Measurements from ENCODE around the gene MBNL3. TPM values are rescaled to one million over a fixed set of nuclear protein-coding genes. Genes with fewer than 3 reads are reported as not detected.

MBNL3 gene
- total RNA-seq, 1 experiment from 2014 or later: 2.6 TPM

DNA sequence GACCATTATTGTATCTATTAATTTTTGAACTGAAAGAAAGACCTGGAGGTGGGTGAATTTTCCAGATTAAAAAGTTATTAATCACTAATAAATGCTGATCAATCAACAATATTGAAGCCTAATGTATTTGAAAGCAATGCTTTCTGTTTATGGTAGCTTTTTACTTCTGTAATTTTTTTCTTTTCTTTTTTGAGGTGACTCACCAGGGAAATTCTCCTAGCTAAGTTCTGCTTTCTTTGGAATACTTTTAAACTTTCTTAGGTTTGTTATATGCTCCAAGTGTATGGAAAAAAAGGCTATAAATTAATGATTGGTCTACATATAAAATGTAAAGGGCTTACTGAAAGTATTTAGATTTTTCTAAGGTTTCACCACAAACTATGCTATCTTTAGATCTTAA lies 94.2 kb downstream of the MBNL3 start:
- H3K56ac ChIP-seq (ENCODE audit: insufficient read length, low read depth, low read length): no peak overlapping the region
- no peak overlapping the region for H4K8ac ChIP-seq (replicated peaks; ENCODE audit: insufficient read length, low read depth, low read length)
- H2BK15ac ChIP-seq (ENCODE audit: low read depth, low read length): no peak overlapping the region
- no peak for DNase-seq
- Mint-ChIP-seq H3K27ac (no peak overlapping the region), H3K4me3 (no peak overlapping the region), H3K9me3 (no peaks in the 10 kb centered on the region), H3K27me3 (ENCODE audit: low read depth) (no peaks in the 10 kb centered on the region; the same call in 1 of the 2 replicates), H3K4me1 (no peaks in the 10 kb centered on the region), H3K36me3 (ENCODE audit: insufficient read depth in 1 of 3, low read depth in 3 of 3) (no peaks in the 10 kb centered on the region)
- no peak overlapping the region for H2BK120ac ChIP-seq (ENCODE audit: low read depth, low read length, poor library complexity, severe bottlenecking)
- no peak overlapping the region for H3T11ph ChIP-seq (ENCODE audit: low read length)
- H2BK12ac ChIP-seq (ENCODE audit: insufficient read length, low read depth, low read length): no peak overlapping the region
- no peaks in the 10 kb centered on the region for H3K4me1 ChIP-seq (ENCODE audit: insufficient read depth, low read length)
- H2BK5ac ChIP-seq (ENCODE audit: insufficient read length, low read length): no peak overlapping the region
- no peak overlapping the region for H3K4ac ChIP-seq (ENCODE audit: low read depth, low read length)
- H3K79me1 ChIP-seq (ENCODE audit: insufficient read depth, low read depth, low read length, poor library complexity, severe bottlenecking): no peaks in the 10 kb centered on the region
- H4K91ac ChIP-seq (ENCODE audit: insufficient read length, low read depth, low read length): no peak overlapping the region
- H3K4me2 ChIP-seq (ENCODE audit: insufficient read depth, insufficient read length, low read length): no peak overlapping the region
- no peak overlapping the region for H2AFZ ChIP-seq (ENCODE audit: low read length)
- TF ChIP-seq, protein P1, sequence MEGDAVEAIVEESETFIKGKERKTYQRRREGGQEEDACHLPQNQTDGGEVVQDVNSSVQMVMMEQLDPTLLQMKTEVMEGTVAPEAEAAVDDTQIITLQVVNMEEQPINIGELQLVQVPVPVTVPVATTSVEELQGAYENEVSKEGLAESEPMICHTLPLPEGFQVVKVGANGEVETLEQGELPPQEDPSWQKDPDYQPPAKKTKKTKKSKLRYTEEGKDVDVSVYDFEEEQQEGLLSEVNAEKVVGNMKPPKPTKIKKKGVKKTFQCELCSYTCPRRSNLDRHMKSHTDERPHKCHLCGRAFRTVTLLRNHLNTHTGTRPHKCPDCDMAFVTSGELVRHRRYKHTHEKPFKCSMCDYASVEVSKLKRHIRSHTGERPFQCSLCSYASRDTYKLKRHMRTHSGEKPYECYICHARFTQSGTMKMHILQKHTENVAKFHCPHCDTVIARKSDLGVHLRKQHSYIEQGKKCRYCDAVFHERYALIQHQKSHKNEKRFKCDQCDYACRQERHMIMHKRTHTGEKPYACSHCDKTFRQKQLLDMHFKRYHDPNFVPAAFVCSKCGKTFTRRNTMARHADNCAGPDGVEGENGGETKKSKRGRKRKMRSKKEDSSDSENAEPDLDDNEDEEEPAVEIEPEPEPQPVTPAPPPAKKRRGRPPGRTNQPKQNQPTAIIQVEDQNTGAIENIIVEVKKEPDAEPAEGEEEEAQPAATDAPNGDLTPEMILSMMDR (conservative IDR thresholded peaks at IDR 0.05): no peak
- no peak overlapping the region for H3K18ac ChIP-seq (ENCODE audit: insufficient read length, low read depth, low read length)
- H2BK20ac ChIP-seq (ENCODE audit: low read depth, low read length, poor library complexity, severe bottlenecking): no peak overlapping the region
- H3K9ac ChIP-seq (ENCODE audit: extremely low read depth, insufficient read length, low read length): no peak overlapping the region
- H4K20me1 ChIP-seq (ENCODE audit: control insufficient read depth, insufficient read depth, insufficient read length): no peaks in the 10 kb centered on the region
- no peak overlapping the region for H3K23ac ChIP-seq (ENCODE audit: insufficient read length, low read depth, low read length)
- no peak overlapping the region for H3K27ac ChIP-seq (ENCODE audit: insufficient read length, low read depth, low read length)
- no peaks in the 10 kb centered on the region for H3K79me2 ChIP-seq (ENCODE audit: insufficient read depth, low read length)
- no peak overlapping the region for H2AK5ac ChIP-seq (ENCODE audit: insufficient read length, low read length)
- no peaks in the 10 kb centered on the region for H3K27me3 ChIP-seq (ENCODE audit: insufficient read depth, low read length)
- H3K14ac ChIP-seq (ENCODE audit: insufficient read depth, low read length): no peak overlapping the region
- H3K9me3 ChIP-seq (ENCODE audit: control insufficient read depth, low read depth, low read length): no peaks in the 10 kb centered on the region
- no peak overlapping the region for H4K5ac ChIP-seq (ENCODE audit: insufficient read length, low read depth, low read length)
- H3K23me2 ChIP-seq (ENCODE audit: insufficient read length, low read depth, low read length, poor library complexity, severe bottlenecking): no peaks in the 10 kb centered on the region
